NCI-H128 (cell line): ENCODE results near the gene ANAPC10.

ENCODE experiments used
- DNase-seq: peaks from one replicate; lab custom pipeline; 2025; ENCODE audit not compliant: unreplicated experiment; lab: John Stamatoyannopoulos, UW

Gene ANAPC10

DNA sequence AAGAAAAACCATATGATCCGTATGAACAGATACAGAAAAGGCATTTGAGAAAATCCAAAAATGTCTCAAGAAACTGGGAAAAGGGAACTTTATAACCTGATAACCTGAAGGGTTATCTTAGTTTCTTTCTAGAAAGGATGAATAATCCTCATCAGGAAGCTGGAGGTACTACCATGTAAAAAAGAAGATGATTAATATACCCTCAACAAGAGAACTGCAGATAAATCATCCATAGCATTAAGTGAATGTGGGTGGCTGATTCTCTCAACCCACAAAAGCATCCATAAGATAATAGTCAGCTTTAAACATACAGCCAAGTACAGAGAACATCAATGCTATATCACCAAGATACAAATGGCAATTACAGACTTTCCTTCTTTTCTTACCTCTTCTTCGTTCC, 26.4 kb downstream of the ANAPC10 start:
- DNase-seq: no peak

DNA sequence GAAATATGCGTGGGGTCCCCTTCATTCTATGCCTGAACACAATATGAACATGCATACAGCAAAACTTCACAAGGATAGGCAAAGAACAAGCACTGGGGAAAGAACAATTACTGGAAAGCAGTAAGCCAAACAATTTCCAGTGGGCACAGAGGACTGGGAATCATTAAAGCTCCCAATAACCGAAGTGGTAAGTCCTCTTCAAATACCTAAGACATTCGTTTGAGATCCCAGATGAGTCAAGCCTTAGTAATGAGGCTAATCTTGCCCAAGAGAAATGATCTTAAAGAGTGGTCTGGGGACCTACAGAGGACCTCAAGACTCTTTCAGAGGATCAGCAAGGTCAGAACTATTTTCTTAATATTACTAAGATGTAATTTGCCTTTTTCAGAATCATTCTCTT, 28.6 kb downstream of the ANAPC10 start:
- DNase-seq: no peak

DNA sequence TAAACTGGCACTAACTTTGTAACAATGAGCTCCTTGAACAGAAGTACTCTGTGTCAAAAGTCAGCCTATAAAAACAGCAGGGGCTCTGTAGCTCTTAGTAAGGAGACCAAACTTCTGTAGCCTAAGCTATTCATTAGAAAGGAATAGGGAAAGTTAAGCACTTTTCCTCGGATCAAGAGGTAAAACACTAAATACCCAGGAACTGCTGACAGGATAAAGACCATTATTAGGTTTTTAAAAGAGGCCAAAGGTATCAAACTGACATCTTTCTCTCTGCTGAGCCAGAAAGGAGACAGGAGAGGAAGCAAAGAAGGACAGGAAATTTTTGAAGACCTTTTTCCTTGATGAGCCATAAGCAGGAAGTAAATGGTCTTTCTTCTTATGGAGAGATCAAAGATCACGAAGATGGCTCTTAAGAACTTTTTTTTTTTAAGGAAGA, 31.9 kb downstream of the ANAPC10 start:
- DNase-seq: peak; percentile 0

DNA sequence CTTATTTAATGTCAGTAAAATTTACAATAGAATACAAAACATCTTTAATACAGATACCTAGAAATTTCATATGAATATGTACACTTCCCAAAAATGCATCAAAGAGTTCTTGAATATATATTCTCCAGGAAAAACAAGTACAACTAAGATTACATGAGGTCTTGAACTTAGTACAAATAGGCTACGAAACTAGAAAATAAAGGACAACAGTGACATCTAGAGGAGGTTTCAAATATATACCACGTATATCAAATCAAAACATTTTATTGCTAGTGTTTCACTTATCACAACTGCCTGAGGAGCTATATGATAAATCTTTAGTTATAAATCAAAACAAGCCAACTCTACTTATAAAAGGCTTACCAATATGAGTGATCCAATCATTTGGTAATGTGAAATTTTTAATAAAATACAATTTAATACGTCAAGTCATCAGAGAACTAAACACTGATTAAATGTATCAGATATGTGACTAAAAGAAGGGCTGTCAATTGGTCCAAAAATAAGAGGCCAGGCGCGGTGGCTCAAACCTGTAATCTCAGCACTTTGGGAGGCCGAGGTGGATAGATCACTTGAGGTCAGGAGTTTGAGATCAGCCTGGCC, 36.6 kb downstream of the ANAPC10 start:
- no peak for DNase-seq

DNA sequence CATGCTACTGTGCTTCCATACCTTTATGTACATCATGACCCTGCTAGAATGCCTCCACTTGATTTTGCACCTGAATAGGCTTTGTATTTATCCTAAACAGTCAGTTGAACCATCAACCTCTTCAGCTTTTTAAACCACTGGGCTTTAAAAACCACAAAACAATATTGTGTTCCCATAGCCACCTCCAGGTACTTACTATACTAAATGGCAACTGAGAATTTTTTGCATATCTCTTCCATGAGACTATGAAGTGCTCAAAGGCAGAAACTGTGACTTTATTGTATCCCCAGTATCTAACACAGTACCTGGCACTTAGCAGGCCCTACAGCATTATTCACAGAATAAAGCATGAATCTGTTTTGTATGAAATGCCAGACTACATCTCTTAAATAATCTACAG, 39.7 kb downstream of the ANAPC10 start:
- no peak for DNase-seq

DNA sequence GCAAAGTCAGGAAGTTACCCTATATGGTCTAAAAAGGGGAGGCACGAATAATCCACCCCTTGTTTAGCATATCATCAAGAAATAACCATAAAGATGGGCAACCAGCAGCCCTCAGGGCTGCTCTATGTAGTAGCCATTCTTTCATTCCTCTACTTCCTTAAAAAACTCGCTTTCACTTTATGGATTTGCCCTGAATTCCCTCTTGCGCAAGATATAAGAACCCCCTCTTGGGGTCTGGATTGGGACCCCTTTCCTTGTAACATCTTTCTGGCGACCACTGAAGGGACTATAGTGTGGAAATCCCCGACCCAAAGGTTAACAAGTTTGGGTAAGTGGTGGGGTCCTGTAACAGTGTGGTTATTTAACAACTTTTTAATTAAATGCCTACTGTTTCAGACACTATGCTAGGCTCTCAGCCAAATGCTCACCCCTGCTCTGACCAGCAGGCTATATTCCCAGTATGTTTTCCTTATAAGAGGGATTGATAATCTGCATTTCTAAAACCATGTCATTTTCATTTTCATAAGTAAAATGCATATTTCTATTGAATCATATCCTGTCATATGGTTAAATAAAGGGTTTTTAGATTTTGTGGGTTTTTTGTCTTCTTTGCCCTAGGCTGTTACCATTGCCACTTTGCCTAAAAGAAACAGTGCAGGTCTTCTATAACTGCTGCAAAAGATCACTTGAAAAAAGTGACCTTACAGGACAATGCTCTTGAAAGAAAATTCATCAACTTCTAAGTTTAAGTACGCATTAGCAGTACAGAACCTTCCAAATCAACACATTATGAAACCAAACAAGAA, 41.5 kb downstream of the ANAPC10 start:
- no peak for DNase-seq

DNA sequence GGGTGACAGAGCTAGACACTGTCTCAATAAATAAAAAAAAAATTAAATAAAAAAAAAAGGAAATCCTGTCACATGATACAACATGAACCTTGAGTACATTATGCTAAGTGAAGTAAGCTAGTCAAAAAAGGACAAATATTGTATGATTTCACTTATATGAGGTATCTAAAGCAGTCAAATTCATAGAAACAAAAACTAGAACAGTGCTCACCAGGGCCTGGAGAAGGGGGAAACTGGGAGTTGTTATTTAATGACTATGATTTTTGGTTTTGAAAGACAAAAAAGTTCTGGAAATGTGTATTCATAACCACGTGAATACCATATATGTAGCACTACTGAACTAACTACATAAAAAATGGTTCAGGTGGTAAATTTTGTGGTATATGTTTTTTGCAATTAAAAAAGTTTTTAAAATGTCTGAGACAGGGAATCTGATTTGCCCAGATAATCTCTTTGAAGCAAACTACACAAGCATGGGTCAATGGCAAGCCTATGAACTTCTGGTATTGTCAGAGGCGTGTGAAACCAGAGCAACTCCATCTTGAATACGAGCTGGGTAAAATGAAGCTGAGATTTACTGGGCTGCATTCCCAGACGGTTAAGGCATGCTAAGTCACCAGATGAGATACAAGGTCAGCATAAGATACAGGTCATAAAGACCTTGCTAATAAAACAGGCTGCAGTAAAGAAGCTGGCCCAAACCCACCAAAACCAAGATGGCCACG, 42.3 kb downstream of the ANAPC10 start:
- DNase-seq: no peak

DNA sequence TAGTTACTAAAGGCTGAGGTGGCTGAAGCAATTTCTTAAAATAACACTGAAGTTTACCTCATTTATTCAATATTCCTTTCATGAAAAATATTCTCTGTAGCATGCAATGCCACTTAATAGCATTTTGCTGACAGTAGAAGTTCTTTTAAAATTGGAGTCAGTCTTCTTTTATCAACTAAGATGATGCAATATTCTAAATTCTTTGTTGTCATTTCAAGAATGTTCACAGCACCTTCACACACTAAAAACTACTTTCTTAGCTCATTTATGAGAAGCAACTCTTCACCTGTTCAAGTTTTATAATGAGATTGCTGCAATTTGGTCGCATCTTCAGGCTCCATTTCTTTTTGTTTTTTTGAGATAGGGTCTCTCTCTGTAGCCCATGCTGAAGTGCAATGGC, 48.8 kb downstream of the ANAPC10 start:
- no peak for DNase-seq

DNA sequence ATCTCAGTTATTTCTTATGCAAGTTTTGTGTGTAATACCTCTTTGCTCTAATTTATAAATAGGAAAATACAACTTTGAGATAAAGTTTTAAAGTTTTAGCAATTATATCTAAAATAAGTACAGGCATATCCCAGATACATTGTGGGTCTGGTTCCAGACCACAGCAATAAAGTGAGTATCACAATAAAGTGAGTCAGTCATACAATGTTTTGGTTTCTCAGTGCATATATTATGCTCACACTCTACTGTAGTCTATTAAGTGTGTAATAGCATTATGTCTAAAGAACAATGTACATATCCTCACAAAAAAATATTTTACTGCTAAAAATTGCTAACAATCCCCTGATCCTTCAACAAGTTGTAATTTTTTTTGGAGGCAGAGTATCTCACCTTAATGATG, 49.2 kb downstream of the ANAPC10 start:
- DNase-seq: no peak

DNA sequence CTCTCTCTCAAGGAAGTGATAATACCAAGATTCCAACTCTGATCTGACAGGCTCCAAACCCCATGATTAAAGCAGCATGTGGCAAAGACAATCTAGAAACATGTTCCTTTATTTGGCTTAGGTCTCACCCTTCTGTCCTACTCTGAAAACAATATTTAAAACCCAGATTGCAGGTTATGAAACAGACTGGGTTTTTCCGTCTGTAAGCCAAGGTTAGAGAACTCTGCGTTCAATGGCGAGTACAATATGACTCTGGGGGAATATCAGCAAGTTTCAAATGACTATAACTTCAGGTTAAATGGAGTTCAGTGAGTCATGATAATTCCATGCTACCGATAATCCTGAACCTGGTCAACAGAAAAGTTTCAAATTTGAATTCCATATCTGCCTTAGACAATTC, 50.8 kb downstream of the ANAPC10 start:
- no peak for DNase-seq

DNA sequence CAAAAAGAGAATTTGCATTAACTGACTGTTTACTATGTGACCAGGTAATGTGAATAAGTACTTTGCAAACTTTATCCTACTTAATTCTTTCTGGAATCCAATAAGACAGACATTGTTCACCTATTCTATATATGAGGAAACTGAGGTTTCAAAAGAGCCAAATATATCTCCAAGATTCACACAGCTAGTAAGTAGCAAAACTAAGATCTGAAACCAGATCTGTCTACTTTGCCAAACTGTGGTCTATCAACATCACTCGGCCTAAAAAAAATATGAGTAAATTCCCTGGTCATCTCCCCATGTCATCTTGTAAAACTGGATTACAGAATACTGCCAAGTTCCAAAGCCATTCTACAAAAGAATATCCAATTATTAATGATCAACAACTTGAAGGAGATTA, 52.8 kb downstream of the ANAPC10 start:
- no peak for DNase-seq

DNA sequence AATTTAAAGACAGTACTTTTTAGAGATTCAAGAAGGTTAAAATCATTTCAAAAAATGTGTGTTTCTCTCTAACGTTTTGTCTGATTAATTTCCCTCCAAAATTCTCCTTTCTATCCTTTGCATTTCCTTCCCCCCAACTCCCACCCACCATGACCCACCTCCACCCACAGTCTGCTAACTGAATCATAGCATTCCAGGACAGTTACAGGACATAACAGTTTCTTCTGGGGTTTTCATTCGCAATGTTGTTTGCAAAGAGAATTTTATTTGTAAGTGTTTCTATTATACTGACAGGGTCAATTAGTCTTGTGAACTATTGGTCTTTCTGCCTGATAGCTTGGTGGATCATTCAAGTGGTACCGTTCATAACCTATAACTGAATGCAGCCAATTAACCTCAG, 53.7 kb downstream of the ANAPC10 start:
- no peak for DNase-seq

DNA sequence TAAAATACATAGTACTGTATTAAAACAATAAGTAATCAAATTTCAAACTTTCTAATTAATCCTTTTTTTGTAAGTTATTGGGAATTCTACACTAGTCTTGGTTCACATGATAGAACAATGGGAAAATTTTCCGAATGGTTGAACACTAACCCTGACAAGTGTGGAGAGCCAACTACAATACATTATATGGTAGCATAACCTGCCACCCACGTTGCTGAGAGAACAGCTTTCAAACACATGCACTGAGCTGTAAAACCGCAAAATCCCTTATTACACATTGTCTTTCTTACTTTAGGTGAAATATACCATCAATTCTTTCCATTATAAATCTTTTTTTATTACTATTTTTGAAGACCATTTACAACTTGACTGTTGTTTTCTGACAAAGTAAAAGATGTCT, 54.7 kb downstream of the ANAPC10 start:
- no peak for DNase-seq

DNA sequence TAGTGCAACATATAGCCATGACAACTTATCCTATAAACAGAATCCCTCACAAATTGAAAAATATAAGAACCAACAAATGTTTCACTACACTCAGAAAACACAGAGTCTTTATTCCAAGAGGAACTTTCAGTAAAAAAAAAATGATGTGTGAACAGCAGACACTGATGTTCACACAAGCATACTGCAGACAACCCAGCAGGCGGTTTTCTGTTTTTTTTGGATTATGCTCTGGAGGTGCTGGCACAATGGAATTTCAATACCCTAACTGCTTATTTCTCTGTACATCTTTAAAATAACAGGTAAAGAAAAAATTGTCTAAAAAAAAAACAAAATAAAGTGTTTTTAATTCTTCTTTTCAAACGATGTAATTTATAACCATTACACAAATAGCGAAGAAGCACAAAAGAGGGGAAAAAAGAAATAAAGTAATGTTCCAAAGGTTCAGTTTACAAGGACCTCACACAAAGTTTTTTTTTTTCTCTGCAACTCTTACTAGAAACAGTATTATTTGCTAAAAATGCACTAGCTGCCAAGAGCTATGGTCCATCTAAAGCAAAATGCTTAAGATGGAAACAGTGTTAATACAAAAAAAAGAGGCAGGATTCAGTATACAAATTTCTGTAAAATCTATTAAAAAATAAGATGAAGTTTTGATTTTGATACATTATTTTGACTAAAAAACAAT, 55.3 kb downstream of the ANAPC10 start:
- no peak for DNase-seq

DNA sequence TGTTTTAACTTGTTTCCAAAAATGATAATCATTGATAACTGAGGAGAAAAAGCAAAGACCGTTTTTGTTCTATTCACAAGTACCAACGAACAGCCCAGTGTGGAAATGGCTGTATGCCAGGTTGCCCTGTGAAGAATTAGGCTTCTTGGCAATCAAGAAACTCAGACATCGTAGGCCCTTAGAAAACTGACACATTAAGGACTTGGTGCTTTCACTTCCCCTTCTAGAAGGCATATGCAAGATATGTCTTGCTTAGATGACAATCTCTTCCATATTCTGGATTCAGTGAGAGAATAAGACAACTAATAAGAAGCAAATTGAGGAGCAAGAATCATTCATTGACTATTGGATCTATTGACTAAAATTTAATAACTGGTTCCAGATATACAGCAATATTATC, 56.6 kb downstream of the ANAPC10 start:
- DNase-seq: no peak

DNA sequence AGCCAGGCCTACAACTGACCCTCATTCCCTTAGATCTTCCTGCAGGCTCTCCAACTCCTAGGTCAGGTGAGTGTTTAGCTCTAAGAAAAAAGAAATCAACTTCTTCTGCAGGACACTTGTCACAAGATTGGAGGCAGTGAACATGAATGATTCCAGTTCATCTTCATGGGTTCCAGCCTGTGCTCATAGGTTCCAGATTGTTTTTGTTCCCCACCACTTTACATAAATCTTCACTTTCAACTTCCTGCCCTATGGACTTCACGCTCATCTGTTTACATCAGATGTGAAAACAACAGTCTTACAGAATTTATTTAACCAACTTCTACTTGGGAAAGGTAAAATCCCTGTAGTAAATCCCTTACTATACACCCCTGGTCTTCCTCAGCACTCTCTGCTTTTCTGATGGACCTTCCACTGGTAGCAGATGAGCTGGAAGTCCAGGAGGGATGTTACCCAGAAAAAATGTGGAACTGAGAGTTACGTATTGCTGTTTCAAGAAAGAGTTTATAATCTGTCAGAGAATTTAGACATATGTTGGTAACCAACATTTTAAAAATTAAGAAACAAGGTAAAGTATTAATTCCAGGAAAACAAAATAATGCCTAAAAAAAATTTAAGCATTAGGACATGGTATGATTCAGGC, 62.4 kb downstream of the ANAPC10 start:
- no peak for DNase-seq

DNA sequence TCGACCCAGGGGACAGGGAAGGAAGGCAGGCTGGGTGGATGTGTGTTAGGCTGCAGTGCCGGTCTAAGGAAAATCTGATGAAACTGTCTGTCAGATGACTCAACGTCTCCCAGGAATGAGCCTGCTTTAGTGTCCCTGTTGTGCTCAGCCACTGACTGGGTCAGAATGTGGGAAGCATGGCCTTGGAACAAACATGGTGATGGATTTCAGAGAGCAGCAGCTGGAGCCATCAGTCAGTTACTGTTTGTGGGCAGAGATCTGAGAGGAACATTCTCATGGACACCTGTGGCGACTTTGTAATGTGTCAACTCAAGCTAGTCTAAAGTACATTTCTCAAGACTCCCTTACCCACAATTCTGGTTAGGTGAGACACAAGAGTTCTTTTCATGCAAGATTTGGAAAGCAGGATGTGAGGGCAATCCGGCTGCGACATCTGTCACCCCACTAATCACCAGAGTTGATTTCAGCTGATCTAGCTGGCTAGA, 63.2 kb downstream of the ANAPC10 start:
- DNase-seq: no peak

DNA sequence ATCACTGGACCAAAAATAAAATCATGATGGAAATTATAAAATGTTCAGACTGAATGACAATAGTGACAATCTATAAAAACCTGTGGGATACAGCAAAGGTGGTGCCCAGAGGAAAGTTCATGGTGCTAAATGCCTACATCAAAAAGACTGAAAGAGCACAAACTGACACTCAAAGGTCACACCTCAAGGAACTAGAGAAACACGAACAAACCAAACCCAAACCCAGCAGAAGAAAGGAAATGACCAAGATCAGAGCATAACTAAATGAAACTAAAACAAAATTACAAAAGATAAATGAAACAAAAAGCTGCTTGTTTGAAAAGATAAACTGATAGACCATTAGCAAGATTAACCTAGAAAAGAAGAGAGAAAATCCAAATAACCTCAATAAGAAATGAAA, 78.7 kb downstream of the ANAPC10 start:
- no peak for DNase-seq

DNA sequence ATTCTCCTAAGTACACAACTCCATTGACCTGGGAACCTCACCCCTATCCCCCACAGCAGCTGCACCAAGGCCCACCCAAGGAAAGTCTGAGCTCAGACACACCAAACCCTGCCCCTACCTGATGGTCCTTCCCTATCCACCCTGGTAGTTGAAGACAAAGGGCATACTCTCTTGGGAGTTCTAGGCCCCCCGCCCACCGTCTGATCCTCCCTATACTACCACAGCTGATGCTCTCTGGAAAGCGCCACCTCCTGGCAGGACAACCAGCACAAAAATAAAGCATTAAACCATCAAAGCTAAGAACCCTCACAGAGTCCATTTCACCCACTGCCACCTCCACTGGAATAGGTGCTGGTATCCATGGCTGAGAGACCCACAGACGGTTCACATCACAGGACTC, 83.6 kb downstream of the ANAPC10 start:
- no peak for DNase-seq

DNA sequence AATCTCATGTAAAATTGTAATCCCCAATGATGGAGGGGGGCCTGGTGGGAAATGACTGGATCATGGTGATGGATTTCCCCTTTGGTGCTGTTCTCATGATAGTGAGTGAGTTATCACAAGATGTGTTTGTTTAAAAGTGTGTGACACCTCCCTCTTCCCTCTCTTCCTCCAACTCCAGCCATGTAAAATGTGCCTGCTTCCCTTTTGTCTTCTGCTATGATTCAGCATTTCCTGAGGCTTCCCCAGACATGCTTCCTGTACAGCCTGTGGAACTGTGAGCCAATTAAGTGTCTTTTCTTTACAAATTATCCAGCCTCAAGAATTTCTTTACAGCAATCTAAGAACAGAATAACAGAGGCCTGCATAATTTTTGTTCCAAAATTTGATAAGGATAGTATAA, 85.2 kb downstream of the ANAPC10 start:
- DNase-seq: no peak

DNA sequence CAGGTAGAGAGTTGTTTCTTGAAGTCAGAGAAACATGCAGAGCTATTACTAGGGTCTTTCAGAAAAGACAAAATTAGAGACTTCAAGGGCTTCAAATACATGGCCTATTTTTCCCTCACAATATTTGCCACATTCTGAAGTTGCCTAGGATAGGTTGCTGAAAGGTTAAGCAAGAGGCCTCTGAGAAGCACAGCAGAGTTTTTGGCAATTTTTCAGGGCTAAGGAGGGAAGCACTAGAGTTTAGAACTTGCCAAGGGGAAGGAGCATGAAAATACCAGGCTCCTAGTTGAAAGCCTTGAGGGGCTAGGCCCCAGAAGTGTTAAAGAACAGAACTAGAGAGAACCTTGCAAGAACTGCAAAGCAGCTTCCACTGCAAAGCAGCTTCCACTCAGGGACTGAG, 86.4 kb downstream of the ANAPC10 start:
- no peak for DNase-seq
